OCI-LY7 (cell line): Measurements from ENCODE around the gene ARL4D. TPM values are rescaled to one million over a fixed set of nuclear protein-coding genes. Genes with fewer than 3 reads are reported as not detected.
A peak's percentile ranks its signal among the peaks of the same experiment; 100 is the strongest.
"Not testable (repeated sequence)": the region's sequence is repeated elsewhere in the genome, so short reads cannot be mapped to it uniquely, and the experiment has no call there.

Experiments used
- BruUV-seq: library from RNA; stranded (reverse); fragments of 400-500 nt; replicated peaks from 2 replicates; lab custom pipeline; 2021; lab: Mats Ljungman, UMichigan
- CTCF ChIA-PET: fragments of 300-600 bp; sonication (Branson Sonifier 250); formaldehyde crosslinking; loops from one replicate; lab custom pipeline; 2022; ENCODE audit warnings: antibody characterized with exemption; ENCODE audit not compliant: unreplicated experiment; lab: Charles Lee
- POLR2A ChIA-PET: fragments of 300-600 bp; sonication (Branson Sonifier 250); formaldehyde crosslinking; loops from one replicate; lab custom pipeline; 2022; ENCODE audit warnings: antibody characterized with exemption; lab: Charles Lee
- DNase-seq: peaks from one replicate; pipeline ENCODE4 v3.0.0-alpha.2; 2015; ENCODE audit warnings: low spot score
- H2AFZ ChIP-seq: fragments of 200-600 bp; sonication (generic), shearing (Covaris generic); 2 replicates; pipeline ENCODE4 v1.6.1; 2014; ENCODE audit warnings: mild to moderate bottlenecking, antibody characterized with exemption, low read length, moderate library complexity
- H3K27ac ChIP-seq: fragments of 200-600 bp; sonication (generic); 2 replicates; pipeline ENCODE4 v1.5.1; 2014; ENCODE audit warnings: mixed run types, low read depth, mild to moderate bottlenecking, moderate library complexity, low read length, inconsistent platforms; ENCODE audit not compliant: poor library complexity, severe bottlenecking
- H3K36me3 ChIP-seq: fragments of 200-600 bp; sonication (generic); 2 replicates; pipeline ENCODE4 v1.6.1; 2014; ENCODE audit warnings: mild to moderate bottlenecking, antibody characterized with exemption, low read length, moderate library complexity, mixed read lengths; ENCODE audit not compliant: insufficient read depth
- H3K4me1 ChIP-seq: fragments of 200-600 bp; sonication (generic); 2 replicates; pipeline ENCODE4 v1.5.1; 2014; ENCODE audit warnings: mild to moderate bottlenecking, low read length; ENCODE audit not compliant: insufficient read depth, poor library complexity, severe bottlenecking
- H3K4me2 ChIP-seq: fragments of 200-600 bp; sonication (generic); 2 replicates; pipeline ENCODE4 v1.6.1; 2014; ENCODE audit warnings: mild to moderate bottlenecking, low read length
- H3K4me3 ChIP-seq: fragments of 200-600 bp; sonication (generic); 2 replicates; pipeline ENCODE4 v1.5.1; 2014; ENCODE audit warnings: mild to moderate bottlenecking, low read depth, low read length; ENCODE audit not compliant: poor library complexity, severe bottlenecking
- H3K79me2 ChIP-seq: fragments of 200-600 bp; sonication (generic); 2 replicates; pipeline ENCODE4 v1.6.1; 2016; ENCODE audit warnings: low read depth, mild to moderate bottlenecking, low read length, moderate library complexity, mixed read lengths; ENCODE audit not compliant: insufficient read depth
- H3K9me2 ChIP-seq: fragments of 200-600 bp; sonication (generic); 2 replicates; pipeline ENCODE4 v1.6.1; 2016; ENCODE audit warnings: mild to moderate bottlenecking, low read length, mixed read lengths; ENCODE audit not compliant: insufficient read depth
- H3K9me3 ChIP-seq: fragments of 200-600 bp; sonication (generic); 2 replicates; pipeline ENCODE4 v1.6.1; 2014; ENCODE audit warnings: mild to moderate bottlenecking, mixed run types, low read length, mixed read lengths
- H4K20me1 ChIP-seq: fragments of 200-600 bp; sonication (generic); 2 replicates; pipeline ENCODE4 v1.6.1; 2014; ENCODE audit warnings: mild to moderate bottlenecking, antibody characterized with exemption, low read length, moderate library complexity, mixed read lengths; ENCODE audit not compliant: insufficient read depth
- EZH2phosphoT487 ChIP-seq: fragments of 200-600 bp; sonication (generic); IDR thresholded peaks from 2 replicates; pipeline ENCODE4 v1.6.1; 2018; ENCODE audit warnings: low read depth, borderline replicate concordance, mild to moderate bottlenecking, mixed run types, antibody characterized with exemption, low read length, moderate library complexity, mixed read lengths
- intact Hi-C: fragments of 100-400 bp; cut with micrococcal nuclease; formaldehyde crosslinking; loops from one replicate; pipeline ENCODE4 v1.10.0; 2022; ENCODE audit not compliant: unreplicated experiment
- total RNA-seq, 2 experiments: library from RNA; depleted of rRNA in 1 of 2; stranded (reverse); fragments of >200 nt in 1 of 2; shearing (Covaris generic) in 1 of 2; gene quantifications; 2 replicates each; pipeline ENCODE4 v1.2.3, GENCODE V29; 2014 to 2022
- TF ChIP-seq, protein P1 (sequence below): fragments of 200-600 bp; sonication (generic); conservative IDR thresholded peaks from 2 replicates; pipeline ENCODE4 v1.5.1; 2014; ENCODE audit warnings: mild to moderate bottlenecking, antibody characterized with exemption, low read length, moderate library complexity, mixed read lengths

The ARL4D gene
- total RNA-seq, 2 experiments from 2014 or later: 0.72 to 1.4 TPM

GRCh38 chr17:43393944-43394482, 4.8 kb upstream of the ARL4D start:
- no peak overlapping the region for H3K27ac ChIP-seq
- POLR2A ChIA-PET: no interaction called here
- CTCF ChIA-PET: interaction anchor here (0.6 to 2.4 kb wide), 2 partner anchors 30 to 89 kb away, joined by 3 to 12 read pairs; partner anchors contain the start of gene DHX8
- BruUV-seq: no TSS peak
- intact Hi-C loops: loop anchor here (1.0 to 5.0 kb wide), 3 partner anchors 89 to 278 kb away; partner anchors contain the start of gene DHX8
- H3K9me2 ChIP-seq: no peaks in the 10 kb centered on the region
- no peak overlapping the region for H3K4me2 ChIP-seq
- no peak overlapping the region for H3K4me3 ChIP-seq
- H3K9me3 ChIP-seq: no peaks in the 10 kb centered on the region
- no peak for TF ChIP-seq EZH2phosphoT487
- TF ChIP-seq, protein P1, sequence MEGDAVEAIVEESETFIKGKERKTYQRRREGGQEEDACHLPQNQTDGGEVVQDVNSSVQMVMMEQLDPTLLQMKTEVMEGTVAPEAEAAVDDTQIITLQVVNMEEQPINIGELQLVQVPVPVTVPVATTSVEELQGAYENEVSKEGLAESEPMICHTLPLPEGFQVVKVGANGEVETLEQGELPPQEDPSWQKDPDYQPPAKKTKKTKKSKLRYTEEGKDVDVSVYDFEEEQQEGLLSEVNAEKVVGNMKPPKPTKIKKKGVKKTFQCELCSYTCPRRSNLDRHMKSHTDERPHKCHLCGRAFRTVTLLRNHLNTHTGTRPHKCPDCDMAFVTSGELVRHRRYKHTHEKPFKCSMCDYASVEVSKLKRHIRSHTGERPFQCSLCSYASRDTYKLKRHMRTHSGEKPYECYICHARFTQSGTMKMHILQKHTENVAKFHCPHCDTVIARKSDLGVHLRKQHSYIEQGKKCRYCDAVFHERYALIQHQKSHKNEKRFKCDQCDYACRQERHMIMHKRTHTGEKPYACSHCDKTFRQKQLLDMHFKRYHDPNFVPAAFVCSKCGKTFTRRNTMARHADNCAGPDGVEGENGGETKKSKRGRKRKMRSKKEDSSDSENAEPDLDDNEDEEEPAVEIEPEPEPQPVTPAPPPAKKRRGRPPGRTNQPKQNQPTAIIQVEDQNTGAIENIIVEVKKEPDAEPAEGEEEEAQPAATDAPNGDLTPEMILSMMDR: peak; percentile 94
- DNase-seq: peak; percentile 86
- no peaks in the 10 kb centered on the region for H3K36me3 ChIP-seq
- no peaks in the 10 kb centered on the region for H3K79me2 ChIP-seq
- H3K4me1 ChIP-seq: peaks cover 18% of the 10 kb centered on the region
- peak overlapping the region; percentile 66; the same call in 1 of the 2 replicates for H2AFZ ChIP-seq
- no peaks in the 10 kb centered on the region for H4K20me1 ChIP-seq

DNA sequence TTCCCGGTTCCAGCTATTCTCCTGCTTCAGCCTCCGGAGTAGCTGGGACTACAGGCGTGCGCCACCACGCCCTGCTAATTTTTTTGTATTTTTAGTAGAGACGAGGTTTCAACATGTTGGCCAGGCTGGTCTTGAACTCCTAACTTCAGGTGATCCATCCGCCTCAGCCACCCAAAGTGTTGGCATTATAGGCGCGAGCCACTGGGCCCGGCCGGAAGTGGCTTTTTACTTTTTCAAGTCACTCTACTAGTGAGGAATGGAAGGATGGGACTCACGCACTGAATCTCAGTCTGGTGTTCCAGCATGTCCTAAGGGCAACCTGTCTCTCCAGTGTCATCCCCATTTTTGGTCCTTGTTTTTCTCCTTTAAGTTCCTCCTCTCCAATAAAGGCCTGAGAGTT, 4.1 kb upstream of the ARL4D start:
- peak overlapping the region; percentile 66; the same call in 1 of the 2 replicates for H2AFZ ChIP-seq
- H3K4me3 ChIP-seq, H4K20me1 ChIP-seq, BruUV-seq, H3K27ac ChIP-seq, H3K4me2 ChIP-seq, H3K9me2 ChIP-seq, POLR2A ChIA-PET, H3K79me2 ChIP-seq, H3K36me3 ChIP-seq, DNase-seq, H3K9me3 ChIP-seq: not testable (repeated sequence)
- intact Hi-C loops: loop anchor here (1.0 to 5.0 kb wide), 3 partner anchors 89 to 278 kb away; partner anchors contain the start of gene DHX8
- CTCF ChIA-PET: interaction anchor here (2.4 kb wide), 1 partner anchor 88 kb away, joined by 12 read pairs; the partner anchor contains the start of gene DHX8
- peaks cover 16% of the 10 kb centered on the region for H3K4me1 ChIP-seq

DNA sequence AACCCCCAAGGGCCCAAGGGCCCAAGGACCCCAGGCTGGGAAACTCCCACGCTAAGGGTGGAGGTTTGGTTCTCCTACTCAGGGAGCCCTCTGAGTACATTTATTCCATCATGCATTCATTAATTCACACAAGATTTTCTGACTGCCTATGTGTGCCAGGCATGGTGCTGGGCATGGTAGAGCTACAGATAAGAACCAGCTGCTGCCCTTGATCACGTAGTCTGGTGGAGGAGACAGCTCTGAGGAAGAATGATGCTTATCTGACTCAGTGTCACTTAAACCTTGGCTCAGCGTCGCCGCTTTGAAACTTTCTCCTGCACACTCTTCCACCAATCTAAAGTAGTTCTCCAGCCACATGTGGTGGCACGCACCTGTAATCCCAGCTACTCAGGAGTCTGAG, 3.6 kb upstream of the ARL4D start:
- no peaks in the 10 kb centered on the region for H3K9me2 ChIP-seq
- no peak for TF ChIP-seq EZH2phosphoT487
- TF ChIP-seq, protein P1: no peak
- no TSS peak for BruUV-seq
- H3K4me1 ChIP-seq: peaks cover 14% of the 10 kb centered on the region
- intact Hi-C loops: no loop called here
- no peak overlapping the region for H3K4me2 ChIP-seq
- no peaks in the 10 kb centered on the region for H3K36me3 ChIP-seq
- H2AFZ ChIP-seq: no peak overlapping the region
- POLR2A ChIA-PET: no interaction called here
- no peaks in the 10 kb centered on the region for H4K20me1 ChIP-seq
- no peaks in the 10 kb centered on the region for H3K79me2 ChIP-seq
- no peaks in the 10 kb centered on the region for H3K9me3 ChIP-seq
- CTCF ChIA-PET: no interaction called here
- DNase-seq: no peak
- no peak overlapping the region for H3K4me3 ChIP-seq
- no peak overlapping the region for H3K27ac ChIP-seq
